Fibroblast of lung (primary cell): Measurements from ENCODE around the gene SUSD5. TPM values are rescaled to one million over a fixed set of nuclear protein-coding genes. Genes with fewer than 3 reads are reported as not detected.

ENCODE experiments used
- DNase-seq, 2 donors: peaks; one replicate each; pipeline versions ENCODE4 v3.0.0 to v3.0.0-alpha.2; 2010; ENCODE audit warnings: low read depth in 2 of 2
- H2AFZ ChIP-seq: 2 replicates; pipeline ENCODE4 v1.5.1; 2012; ENCODE audit warnings: low read length, control low read depth, inconsistent platforms
- H3K27ac ChIP-seq: 2 replicates; pipeline ENCODE4 v1.5.1; 2011; ENCODE audit warnings: low read length, control low read depth; ENCODE audit not compliant: insufficient read depth
- H3K27me3 ChIP-seq: 2 replicates; pipeline ENCODE4 v1.5.1; 2011; ENCODE audit warnings: mild to moderate bottlenecking, low read length; ENCODE audit not compliant: control insufficient read depth, insufficient read depth
- H3K36me3 ChIP-seq: 2 replicates; pipeline ENCODE4 v1.5.1; 2011; ENCODE audit warnings: low read length; ENCODE audit not compliant: control insufficient read depth, insufficient read depth
- H3K4me1 ChIP-seq: 2 replicates; pipeline ENCODE4 v1.5.1; 2011; ENCODE audit warnings: low read length; ENCODE audit not compliant: control insufficient read depth, insufficient read depth; ENCODE audit errors: extremely low read depth
- H3K4me2 ChIP-seq: 2 replicates; pipeline ENCODE4 v1.5.1; 2011; ENCODE audit warnings: low read length, control low read depth; ENCODE audit not compliant: insufficient read depth; ENCODE audit errors: extremely low read depth
- H3K4me3 ChIP-seq, 4 experiments: fragments of 200-600 bp in 1 of 4; sonication (generic) in 1 of 4; replicated peaks in 1 of 4; 2 replicates each; pipeline ENCODE4 v1.5.1; 2011 to 2016; ENCODE audit warnings: low read length in 4 of 4, low read depth in 3 of 4, mild to moderate bottlenecking in 3 of 4, control low read depth in 2 of 4, inconsistent platforms in 1 of 4, mixed read lengths in 1 of 4; ENCODE audit not compliant: insufficient read depth in 1 of 4; ENCODE audit errors: control extremely low read depth in 1 of 4
- H3K79me2 ChIP-seq: 2 replicates; pipeline ENCODE4 v1.5.1; 2012; ENCODE audit warnings: mild to moderate bottlenecking, low read length, inconsistent platforms; ENCODE audit not compliant: control insufficient read depth, insufficient read depth
- H3K9ac ChIP-seq: 2 replicates; pipeline ENCODE4 v1.5.1; 2011; ENCODE audit warnings: mild to moderate bottlenecking, low read length, control low read depth; ENCODE audit not compliant: insufficient read depth
- H3K9me3 ChIP-seq: 2 replicates; pipeline ENCODE4 v1.5.1; 2012; ENCODE audit warnings: low read depth, low read length; ENCODE audit not compliant: control insufficient read depth, insufficient read depth
- H4K20me1 ChIP-seq: 2 replicates; pipeline ENCODE4 v1.5.1; 2011; ENCODE audit warnings: low read length; ENCODE audit not compliant: control insufficient read depth, insufficient read depth; ENCODE audit errors: extremely low read depth
- EZH2 ChIP-seq: IDR thresholded peaks from 2 replicates; pipeline ENCODE4 v1.5.1; 2012; ENCODE audit warnings: low read length, control low read depth, mild to moderate bottlenecking; ENCODE audit errors: missing control alignments
- polyA plus RNA-seq, 2 donors: library from polyadenylated mRNA; depleted of rRNA in 1 of 2; stranded (reverse) in 1 of 2; unstranded in 1 of 2; fragments of >200 nt; gene quantifications; 2 replicates each; pipeline ENCODE4 v1.2.1, GENCODE V29; 2011 to 2012; ENCODE audit warnings: missing spikeins in 1 of 2
- total RNA-seq: library from RNA; depleted of rRNA; stranded (reverse); fragments of >200 nt; gene quantifications from 2 replicates; pipeline ENCODE4 v1.2.1, GENCODE V29; 2014
- TF ChIP-seq, protein P1 (sequence below), 2 donors: IDR thresholded peaks in 1 of 2; conservative IDR thresholded peaks in 1 of 2; 1 replicate in 1 of 2; 2 replicates in 1 of 2; pipeline ENCODE4 v1.5.1; 2011 to 2012; ENCODE audit warnings: low read length in 2 of 2, control low read depth in 1 of 2, inconsistent platforms in 1 of 2, low read depth in 1 of 2, mild to moderate bottlenecking in 1 of 2

Gene SUSD5
- total and polyA plus RNA-seq, 2 donors (not counting 1 experiment from before 2014, with no cell fraction given) = 0.75 to 2.3 TPM

DNA sequence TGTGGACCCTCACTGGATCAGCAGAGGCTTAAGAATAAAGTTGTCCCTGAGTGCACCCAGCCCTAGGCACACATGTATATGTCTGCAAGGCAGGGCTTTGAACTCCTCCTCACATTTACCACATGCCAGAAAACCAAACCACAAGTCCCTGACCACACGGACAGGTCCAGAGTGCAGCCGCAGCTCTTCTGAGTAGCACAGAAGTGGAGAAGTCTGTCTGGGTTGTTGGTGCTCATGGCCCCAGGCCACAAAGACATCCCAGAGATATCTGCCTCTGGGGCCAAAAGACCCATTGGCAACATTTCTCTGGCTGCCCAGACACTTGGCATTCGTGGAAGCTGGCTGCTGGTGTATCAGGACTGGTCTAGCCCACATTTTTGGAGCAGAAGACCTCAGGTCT is 17.4 kb downstream of the SUSD5 start:
- Histone ChIP-seq H3K4me1 (no peaks in the 10 kb centered on the region), H3K4me3 (no peak overlapping the region), H3K36me3 (no peaks in the 10 kb centered on the region), H3K27ac (no peak overlapping the region), H3K79me2 (no peaks in the 10 kb centered on the region), H2AFZ (no peak overlapping the region), H3K4me2 (no peak overlapping the region), H3K9ac (no peak overlapping the region), H3K9me3 (no peaks in the 10 kb centered on the region), H4K20me1 (no peaks in the 10 kb centered on the region), H3K27me3 (peaks cover 8% of the 10 kb centered on the region)
- TF ChIP-seq, protein P1, sequence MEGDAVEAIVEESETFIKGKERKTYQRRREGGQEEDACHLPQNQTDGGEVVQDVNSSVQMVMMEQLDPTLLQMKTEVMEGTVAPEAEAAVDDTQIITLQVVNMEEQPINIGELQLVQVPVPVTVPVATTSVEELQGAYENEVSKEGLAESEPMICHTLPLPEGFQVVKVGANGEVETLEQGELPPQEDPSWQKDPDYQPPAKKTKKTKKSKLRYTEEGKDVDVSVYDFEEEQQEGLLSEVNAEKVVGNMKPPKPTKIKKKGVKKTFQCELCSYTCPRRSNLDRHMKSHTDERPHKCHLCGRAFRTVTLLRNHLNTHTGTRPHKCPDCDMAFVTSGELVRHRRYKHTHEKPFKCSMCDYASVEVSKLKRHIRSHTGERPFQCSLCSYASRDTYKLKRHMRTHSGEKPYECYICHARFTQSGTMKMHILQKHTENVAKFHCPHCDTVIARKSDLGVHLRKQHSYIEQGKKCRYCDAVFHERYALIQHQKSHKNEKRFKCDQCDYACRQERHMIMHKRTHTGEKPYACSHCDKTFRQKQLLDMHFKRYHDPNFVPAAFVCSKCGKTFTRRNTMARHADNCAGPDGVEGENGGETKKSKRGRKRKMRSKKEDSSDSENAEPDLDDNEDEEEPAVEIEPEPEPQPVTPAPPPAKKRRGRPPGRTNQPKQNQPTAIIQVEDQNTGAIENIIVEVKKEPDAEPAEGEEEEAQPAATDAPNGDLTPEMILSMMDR (conservative IDR thresholded peaks at IDR 0.05 in 1 of 2, IDR thresholded peaks at IDR 0.05 in 1 of 2; ENCODE audit: low read depth in 1 of 2, low read length in 2 of 2) = no peak
- no peak for TF ChIP-seq EZH2
- DNase-seq = no peak

DNA sequence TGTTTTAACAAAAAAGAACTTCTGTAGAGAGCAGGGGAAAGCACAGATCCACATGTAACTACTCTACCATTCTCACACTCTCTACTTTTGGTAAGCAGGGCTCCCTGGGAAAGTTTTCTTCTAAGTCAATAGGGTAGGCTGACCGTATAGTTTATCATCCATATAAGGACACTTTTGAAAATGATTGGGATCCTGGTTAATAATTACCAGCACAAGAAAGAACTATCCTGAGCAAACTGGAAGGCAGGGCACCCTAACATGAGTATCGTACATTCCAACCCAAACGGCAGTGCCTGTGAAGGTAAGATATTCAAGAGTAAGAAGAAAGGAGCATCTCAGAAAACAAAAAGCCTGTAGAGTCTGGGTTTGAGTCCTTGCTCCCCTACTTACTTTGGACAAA is 22.1 kb downstream of the SUSD5 start:
- H3K9me3 ChIP-seq = no peaks in the 10 kb centered on the region
- DNase-seq = no peak
- peaks cover 6% of the 10 kb centered on the region for H3K27me3 ChIP-seq
- no peak overlapping the region for H3K9ac ChIP-seq
- TF ChIP-seq, protein P1 (conservative IDR thresholded peaks at IDR 0.05 in 1 of 2, IDR thresholded peaks at IDR 0.05 in 1 of 2; ENCODE audit: low read depth in 1 of 2, low read length in 2 of 2) = no peak
- TF ChIP-seq EZH2 = no peak
- H2AFZ ChIP-seq = no peak overlapping the region
- no peaks in the 10 kb centered on the region for H3K36me3 ChIP-seq
- H4K20me1 ChIP-seq = no peaks in the 10 kb centered on the region
- no peak overlapping the region for H3K27ac ChIP-seq
- no peak overlapping the region for H3K4me2 ChIP-seq
- no peaks in the 10 kb centered on the region for H3K4me1 ChIP-seq
- H3K79me2 ChIP-seq = no peaks in the 10 kb centered on the region
- no peak overlapping the region for H3K4me3 ChIP-seq

DNA sequence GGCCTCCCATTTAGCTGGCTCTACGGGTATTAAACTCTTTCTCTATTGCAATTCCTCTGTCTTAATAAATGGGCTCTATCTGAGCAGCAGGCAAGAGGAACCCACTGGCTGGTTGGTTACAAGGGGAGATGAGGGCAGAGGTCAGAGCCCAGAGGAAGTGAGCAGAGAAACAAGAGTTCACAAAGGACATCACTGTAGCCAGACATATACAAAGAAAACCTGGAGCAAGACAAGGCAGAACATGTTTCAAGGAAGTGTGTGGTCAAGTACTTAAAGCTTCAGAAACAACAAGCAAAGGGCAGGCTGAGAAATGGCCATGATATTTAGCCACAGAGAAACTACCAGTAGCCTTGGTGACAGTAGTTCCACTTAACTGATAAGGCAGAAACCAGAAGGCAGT is 24.3 kb downstream of the SUSD5 start:
- no peaks in the 10 kb centered on the region for H3K4me1 ChIP-seq
- H3K4me3 ChIP-seq = no peak overlapping the region
- no peak overlapping the region for H3K9ac ChIP-seq
- H3K27ac ChIP-seq = no peak overlapping the region
- H4K20me1 ChIP-seq = no peaks in the 10 kb centered on the region
- no peak overlapping the region for H3K4me2 ChIP-seq
- no peaks in the 10 kb centered on the region for H3K36me3 ChIP-seq
- no peak for TF ChIP-seq EZH2
- TF ChIP-seq, protein P1 (conservative IDR thresholded peaks at IDR 0.05 in 1 of 2, IDR thresholded peaks at IDR 0.05 in 1 of 2; ENCODE audit: low read depth in 1 of 2, low read length in 2 of 2) = no peak
- no peak for DNase-seq
- peaks cover 6% of the 10 kb centered on the region for H3K27me3 ChIP-seq
- H3K9me3 ChIP-seq = no peaks in the 10 kb centered on the region
- no peaks in the 10 kb centered on the region for H3K79me2 ChIP-seq
- no peak overlapping the region for H2AFZ ChIP-seq
